OCI-M1 (cell line): ENCODE data around the gene ADGRF1.
"Not testable (repeated sequence)": the region's sequence is repeated elsewhere in the genome, so short reads cannot be mapped to it uniquely, and the experiment has no call there.

Experiments used
- DNase-seq: peaks from one replicate; lab custom pipeline; 2025; lab: John Stamatoyannopoulos, UW

Gene ADGRF1

GRCh38 chr6:47042275-47042791 lies at the start of gene ADGRF1:
Gene ADGRF1, minus strand, starts transcription at chr6:47042332. Its CDS starts 13,271 bp downstream, at chr6:47029061.
- DNase-seq: no peak

DNA sequence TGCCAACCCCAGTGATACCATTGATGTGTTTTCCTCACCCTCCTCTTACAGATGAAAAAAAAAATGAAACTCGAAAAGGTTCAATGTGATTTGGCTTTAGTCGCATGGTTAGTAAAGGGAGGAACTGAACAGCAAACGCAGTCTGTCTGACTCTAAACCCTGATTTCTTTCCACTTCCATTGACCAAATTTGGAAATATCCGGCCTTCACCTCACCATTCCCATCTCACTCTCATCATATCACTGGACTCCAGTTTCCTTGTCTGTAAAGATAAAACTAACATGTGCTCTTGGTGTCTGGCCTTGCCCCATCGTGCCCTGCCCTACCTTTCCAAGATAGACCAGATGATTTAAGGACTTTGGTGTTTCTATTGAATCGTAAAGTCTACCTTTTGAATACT lies 48.7 kb upstream of the ADGRF1 start:
- peak; percentile 20 for DNase-seq

DNA sequence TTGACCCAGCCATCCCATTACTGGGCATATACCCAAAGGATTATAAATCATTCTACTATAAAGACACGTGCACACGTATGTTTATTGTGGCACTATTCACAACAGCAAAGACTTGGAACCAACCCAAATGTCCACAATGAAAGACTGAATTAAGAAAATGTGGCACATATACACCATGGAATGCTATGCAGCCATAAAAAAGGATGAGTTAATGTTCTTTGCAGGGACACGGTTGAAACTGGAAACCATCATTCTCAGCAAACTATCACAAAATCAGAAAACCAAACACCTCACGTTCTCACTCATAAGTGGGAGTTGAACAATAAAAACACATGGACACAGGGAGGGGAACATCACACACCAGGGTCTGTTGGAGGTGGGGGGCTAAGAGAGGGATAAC lies 47.3 kb upstream of the ADGRF1 start:
- DNase-seq: not testable (repeated sequence)

- no peak for DNase-seq
Observed at GRCh38 chr6:47086051-47086770, 44.1 kb upstream of the ADGRF1 start.

GRCh38 chr6:47084610-47085009 lies 42.5 kb upstream of the ADGRF1 start:
- DNase-seq: no peak

DNA sequence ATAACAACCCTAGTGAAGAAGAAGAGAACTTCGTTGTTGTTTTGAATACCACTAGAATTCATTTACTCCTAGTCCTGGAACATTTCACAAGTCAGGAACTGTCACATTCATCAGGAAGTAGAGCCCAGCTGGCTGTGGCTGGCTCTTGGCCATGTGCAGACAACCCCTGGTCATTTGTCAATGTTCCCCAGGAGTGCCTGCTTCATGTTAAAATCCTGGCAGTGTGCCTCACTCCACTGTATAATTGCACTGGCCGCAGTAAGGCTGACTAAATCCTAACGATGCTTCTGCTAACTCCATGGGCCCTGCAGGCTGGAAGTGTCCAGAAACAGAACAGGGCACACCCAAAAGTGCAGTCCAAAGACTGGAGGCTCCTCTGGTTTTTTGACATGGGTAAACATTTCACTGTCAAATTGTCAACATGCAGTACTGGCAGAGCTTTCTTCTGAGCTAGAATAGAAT lies 41.5 kb upstream of the ADGRF1 start:
- no peak for DNase-seq

DNA sequence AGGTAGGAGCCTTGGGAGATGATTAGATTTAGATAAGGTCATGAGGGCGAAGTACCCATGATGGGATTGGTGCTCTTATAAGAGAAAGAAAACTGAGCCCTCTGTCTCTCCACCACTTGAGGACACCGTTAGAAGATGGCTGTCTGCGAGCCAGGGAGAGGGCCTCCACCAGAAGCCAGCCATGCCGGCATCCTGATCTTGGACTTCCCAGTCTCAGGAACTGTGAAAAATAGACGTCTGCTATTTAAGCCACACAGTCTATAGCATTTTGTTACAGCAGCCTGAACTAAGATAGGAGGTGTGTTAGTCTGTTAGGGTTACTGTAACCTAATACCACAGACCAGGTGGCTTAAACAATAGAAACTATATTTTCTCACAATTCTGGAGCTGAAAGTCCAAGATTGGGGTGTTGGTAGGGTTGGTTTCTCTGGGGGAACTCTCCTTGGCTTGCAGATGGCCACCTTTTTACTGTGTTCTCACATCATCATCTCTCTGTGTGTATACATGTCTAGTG lies 38.0 kb upstream of the ADGRF1 start:
- no peak for DNase-seq

DNA sequence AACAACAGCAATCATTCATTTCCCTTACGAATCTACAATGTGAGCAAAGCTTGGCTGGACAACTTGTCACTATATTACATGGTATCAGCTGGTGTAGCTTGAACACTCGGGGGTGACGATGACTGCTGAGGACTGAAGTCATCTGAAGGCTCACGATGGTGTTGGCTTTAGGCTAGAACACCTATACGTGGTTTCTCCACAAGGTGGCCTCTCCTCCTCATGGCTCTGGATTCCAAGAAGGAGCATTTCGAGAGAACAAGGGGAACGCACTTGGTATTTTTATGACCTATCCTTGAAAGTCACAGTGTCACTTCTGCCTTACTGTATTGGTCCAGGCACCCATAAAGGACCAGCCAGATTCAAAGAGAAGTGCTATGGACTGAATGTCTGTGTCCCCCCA lies 37.5 kb upstream of the ADGRF1 start:
- DNase-seq: no peak

DNA sequence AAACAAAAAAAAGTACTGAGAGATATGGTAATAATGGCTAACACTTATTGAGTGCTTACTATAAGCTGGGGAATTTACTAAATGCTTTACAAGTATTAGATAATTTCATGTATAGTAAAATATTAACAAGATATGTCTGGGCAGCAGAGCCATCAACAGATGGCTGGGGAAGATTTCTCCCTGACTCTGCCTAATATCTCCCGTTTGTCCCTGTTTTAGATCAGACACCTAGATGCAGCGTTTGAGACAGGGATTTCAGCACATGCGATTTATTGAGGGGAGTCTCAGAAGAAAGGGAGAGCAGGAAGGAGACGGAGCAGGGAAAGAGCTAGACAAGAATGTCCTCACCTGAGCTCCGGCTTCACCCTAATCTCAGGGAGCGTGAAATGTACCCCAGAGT lies 36.9 kb upstream of the ADGRF1 start:
- no peak for DNase-seq

DNA sequence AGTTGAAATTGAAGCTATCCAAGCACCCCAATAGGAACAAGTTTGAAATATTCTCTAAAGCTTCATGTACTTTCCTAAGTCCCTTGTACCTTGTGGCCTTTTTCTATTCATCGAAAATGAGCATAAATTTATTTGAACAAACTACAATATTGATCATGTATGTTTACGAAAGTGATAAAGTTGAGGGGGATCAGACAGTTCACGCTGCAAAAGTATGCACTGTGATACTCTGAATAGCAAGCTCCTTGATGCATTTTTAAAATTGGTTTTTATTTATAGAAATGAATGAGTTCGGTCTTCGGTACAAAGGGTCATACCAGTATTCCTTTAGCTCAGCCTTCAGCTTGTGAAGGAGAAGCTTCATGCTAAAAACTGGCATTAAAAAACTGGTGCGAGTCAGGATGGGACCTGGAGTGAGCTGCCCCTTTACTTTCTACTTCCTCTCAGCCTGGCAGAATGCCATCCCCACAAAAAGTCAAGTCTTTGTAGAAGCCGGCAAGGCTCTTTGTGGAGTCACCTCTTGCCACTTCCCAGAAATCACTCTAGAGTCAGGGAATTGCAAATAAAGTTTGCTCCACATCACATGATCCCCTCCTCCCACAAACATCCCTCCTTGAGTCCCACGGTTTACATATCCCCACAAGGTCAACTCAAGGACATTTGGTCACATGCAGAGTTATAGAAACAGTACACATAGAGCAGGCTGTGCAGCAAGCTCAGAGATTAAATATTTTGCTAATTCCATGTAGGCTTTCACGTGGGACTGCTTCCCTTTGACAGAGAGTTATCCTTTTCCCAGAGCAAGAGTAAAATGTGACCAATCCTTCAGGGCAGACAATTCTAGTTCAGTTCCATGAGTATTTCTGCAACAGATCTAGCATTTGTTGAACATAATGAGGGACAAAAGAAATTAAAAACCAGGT lies 34.6 kb upstream of the ADGRF1 start:
- peak; percentile 59 for DNase-seq

DNA sequence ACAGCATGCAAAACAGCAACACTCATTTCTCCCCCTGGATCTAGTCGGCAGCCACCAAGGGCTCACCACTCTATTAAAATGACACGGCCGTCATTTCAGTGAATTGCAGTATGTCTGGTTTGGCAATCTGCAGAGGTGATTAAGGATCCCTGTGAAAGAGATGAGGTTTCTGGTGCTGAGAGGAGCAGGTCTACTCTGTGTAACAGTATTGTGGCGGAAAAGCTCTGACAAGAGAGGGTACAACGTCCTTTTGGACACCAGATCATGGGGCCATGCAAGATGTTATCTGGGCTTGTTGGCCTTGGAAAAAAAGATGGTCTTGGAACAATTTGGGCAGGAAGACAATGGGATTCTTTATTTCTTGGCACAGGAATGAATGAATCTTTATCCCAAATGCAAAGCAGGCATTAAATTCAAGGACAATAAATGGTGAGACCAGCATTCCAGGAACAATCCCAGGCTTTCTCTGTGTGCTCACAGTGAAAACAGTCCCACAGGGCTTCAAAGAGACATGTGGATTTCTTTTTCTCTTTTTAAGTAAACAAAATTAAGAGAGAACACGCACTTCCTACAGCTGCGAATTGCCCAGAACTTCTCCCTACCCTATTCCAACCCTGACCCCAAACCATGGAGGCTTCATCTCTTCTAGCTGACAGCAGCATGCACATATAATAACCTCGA lies 33.7 kb upstream of the ADGRF1 start:
- no peak for DNase-seq

GRCh38 chr6:47075168-47075567 lies 33.0 kb upstream of the ADGRF1 start:
- no peak for DNase-seq

- peak; percentile 74 for DNase-seq
Observed at GRCh38 chr6:47073125-47074110, 31.3 kb upstream of the ADGRF1 start.

DNA sequence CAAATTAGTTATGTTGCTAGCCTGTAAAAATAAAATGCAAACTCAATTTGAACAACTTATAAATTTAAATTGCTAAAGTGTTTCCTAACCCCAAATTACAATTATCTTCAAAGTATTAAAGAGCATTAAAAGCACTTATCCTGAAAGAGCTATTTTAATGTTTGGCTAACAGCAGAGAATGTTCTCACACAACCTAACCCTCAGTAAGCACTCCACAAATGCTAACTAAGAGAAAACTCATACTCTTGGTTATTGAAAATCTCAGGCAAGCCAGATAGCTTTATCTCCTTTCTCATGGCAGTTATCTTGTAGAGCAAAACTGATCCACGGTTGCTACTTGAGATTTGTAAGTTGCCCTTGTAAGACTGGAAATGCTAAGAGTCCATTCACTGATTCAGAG lies 30.5 kb upstream of the ADGRF1 start:
- no peak for DNase-seq

GRCh38 chr6:47071681-47072080 lies 29.5 kb upstream of the ADGRF1 start:
- DNase-seq: no peak

DNA sequence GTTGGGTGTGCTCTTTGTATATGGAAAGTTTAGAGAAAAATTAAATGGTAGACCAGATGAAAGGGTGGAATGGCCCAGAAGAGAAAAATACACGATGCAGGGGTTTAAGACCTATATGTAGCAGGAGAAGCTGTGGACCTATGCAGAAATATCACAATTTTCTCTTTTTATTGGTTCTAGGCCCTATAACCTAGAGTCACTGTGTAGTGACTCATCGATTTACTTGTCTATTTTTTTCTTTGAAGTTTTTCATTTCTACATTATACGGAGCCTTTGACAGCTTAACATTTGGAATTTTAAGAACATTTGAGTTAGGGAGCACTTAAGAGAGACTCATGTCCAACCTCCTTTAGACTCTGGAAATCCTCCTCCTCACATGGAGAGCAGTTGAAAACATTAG lies 28.3 kb upstream of the ADGRF1 start:
- DNase-seq: no peak

- DNase-seq: no peak
Observed at GRCh38 chr6:47069156-47069555, 27.0 kb upstream of the ADGRF1 start.

DNA sequence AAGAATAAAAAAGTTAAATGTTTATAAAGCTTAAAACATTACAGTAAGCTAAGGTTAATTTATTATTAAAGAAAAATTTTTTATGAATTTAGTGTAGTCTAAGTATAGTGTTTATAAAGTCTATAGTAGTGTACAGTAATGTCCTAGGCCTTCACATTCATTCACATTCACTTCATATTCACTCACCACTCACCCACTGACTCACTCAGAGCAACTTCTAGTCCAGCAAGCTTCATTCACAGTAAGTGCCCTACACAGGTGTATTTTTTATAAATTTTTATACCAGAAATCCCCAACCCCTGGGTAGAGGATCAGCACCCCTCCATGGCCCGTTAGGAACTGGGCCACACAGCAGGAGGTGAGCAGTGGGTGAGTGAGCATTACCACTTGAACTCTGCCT lies 24.3 kb upstream of the ADGRF1 start:
- no peak for DNase-seq

DNA sequence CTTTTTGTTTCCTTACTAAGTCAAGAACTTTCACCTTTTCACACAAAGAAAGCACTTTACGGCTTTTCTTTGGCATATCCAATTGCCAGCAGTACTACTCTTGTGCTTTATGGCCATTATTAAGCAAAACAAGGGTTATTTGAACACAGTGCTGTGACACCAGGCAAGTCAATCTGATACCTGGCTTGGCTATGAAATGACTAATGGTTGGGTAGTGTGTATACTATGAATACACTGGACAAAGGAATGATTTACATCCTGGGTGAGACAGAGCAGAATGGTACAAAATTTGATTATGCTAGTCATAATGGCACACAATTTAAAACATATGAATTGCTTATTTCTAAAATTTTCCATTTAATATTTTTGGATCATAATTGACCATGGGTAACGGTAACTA lies 22.1 kb upstream of the ADGRF1 start:
- DNase-seq: no peak

GRCh38 chr6:47062346-47062745 lies 20.2 kb upstream of the ADGRF1 start:
- DNase-seq: no peak
